ENCODE results near the gene FAU. TPM values are rescaled to one million over a fixed set of nuclear protein-coding genes. Genes with fewer than 3 reads are reported as not detected.
A peak's percentile ranks its signal among the peaks of the same experiment; 100 is the strongest.

The FAU gene
- total and polyA plus RNA-seq, 9 of the 15 experiments (the other 6 are each of a cell fraction or from before 2014, with no cell fraction given): 433 to 1,827 (median 942) TPM

DNA sequence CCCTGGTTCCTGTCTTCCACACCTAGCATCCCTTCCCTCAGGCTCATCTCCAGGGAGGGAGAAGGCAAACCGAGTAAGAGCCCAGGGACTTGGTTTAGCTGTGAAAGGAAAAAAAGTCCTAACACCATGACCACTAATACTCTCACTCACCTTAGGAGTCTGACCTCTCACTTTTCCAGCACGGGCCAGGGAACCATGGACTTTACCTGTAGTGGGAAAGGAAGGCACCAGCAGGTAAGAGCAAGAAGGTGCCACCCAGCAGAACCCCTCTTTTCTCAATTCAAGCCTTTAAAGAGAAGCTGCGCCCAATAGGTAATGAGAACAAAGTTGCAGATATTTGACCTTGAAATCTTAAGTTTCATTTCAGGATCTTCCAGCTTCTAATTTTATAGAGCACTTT, 1.1 kb downstream of the FAU start:
- FAIRE-seq (no peak), ATAC-seq (no peak), DNase-seq (ENCODE audit: extremely low read depth in 1 of 4, low spot score in 3 of 4) (peak in 1 of 4 experiments; percentile 3)
- no peaks in the 10 kb centered on the region for H3K27me3 ChIP-seq (ENCODE audit: control insufficient read depth in 2 of 2, insufficient read depth in 2 of 2, low read length in 2 of 2)
- peak overlapping the region; percentile 100 for H3K4me2 ChIP-seq (ENCODE audit: insufficient read depth, low read length)
- TF ChIP-seq ZNF263 (CRISPR knock-in tag; IDR thresholded peaks at IDR 0.05; ENCODE audit: borderline replicate concordance): 0 out of 2 replicates have a peak, but pooled peaks have one; percentile 7
- no peak for TF ChIP-seq BACH1 (tag; IDR thresholded peaks at IDR 0.05)
- WGBS (ENCODE audit: insufficient coverage, low coverage, missing lambda C conversion rate): 57% methylated on average over 3 of the region's 3 CpGs
- no peaks in the 10 kb centered on the region for H3K9me1 ChIP-seq (ENCODE audit: control insufficient read depth, insufficient read depth, low read length)
- CTCF ChIA-PET (ENCODE audit: low intra/inter-chr PET ratio): interaction anchor here (1.1 kb wide), 1 partner anchor 107 kb away, joined by 3 read pairs; the partner anchor contains the start of gene ARL2
- H4K20me1 ChIP-seq (replicated peaks; ENCODE audit: control insufficient read depth, insufficient read depth, low read length): peaks cover 4% of the 10 kb centered on the region; the same call in 1 of the 2 replicates
- POLR2A ChIA-PET: interaction anchor here (0.6 to 9.5 kb wide), 11 partner anchors 9 to 738 kb away, joined by 3 to 182 read pairs (median 3); partner anchors contain the start of genes CAPN1, SPDYC, SYVN1 and TM7SF2
- H3K9me3 ChIP-seq (replicated peaks; ENCODE audit: control insufficient read depth, insufficient read depth, low read depth, low read length): no peaks in the 10 kb centered on the region
- H3K79me2 ChIP-seq (ENCODE audit: control insufficient read depth, insufficient read depth, low read length): peaks cover 73% of the 10 kb centered on the region
- H3K4me1 ChIP-seq (replicated peaks in 1 of 2; ENCODE audit: control insufficient read depth in 2 of 2, insufficient read depth in 2 of 2, low read length in 2 of 2): peaks cover 21 to 34% of the 10 kb centered on the region in 2 experiments; a peak in 4 of 5 replicates
- no TSS peak for BruUV-seq (replicated peaks)
- no peak overlapping the region for H2AFZ ChIP-seq (ENCODE audit: low read depth, low read length)
- peak overlapping the region; percentile 98 for H3K4me3 ChIP-seq
- H3K36me3 ChIP-seq (ENCODE audit: control insufficient read depth, insufficient read depth, low read length): peaks cover 71% of the 10 kb centered on the region
- in situ Hi-C loops (cut with MboI) (no loop called here), intact Hi-C loops (cut with micrococcal nuclease) (no loop called here)
- peak overlapping the region; percentile 98; a peak in 3 of 4 replicates for H3K9ac ChIP-seq (ENCODE audit: insufficient read depth in 1 of 2, low read depth in 2 of 2, low read length in 2 of 2)
- H3K27ac ChIP-seq (ENCODE audit: extremely low read depth, low read depth, low read length): peak overlapping the region; percentile 96

DNA sequence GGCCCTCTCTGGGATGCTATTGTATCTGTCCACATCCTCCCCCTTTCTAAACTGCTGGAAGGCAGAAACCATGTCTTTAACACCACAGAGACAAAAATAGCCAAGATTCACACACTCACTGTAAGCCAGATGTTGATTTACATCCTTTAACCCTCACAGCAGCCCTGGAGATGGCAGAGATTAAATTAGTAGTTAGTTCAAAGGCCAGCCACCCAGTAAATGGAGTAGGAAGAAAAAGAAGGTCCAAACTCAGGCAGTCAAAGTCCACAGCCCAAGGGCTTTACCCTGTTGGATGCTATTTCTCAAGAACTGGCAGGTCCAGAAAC, 2.3 kb downstream of the FAU start:
- CTCF ChIA-PET (ENCODE audit: low intra/inter-chr PET ratio): interaction anchor here (1.1 kb wide), 1 partner anchor 105 kb away, joined by 3 read pairs; the partner anchor contains the start of gene ARL2
- H3K4me1 ChIP-seq (replicated peaks in 1 of 2; ENCODE audit: control insufficient read depth in 2 of 2, insufficient read depth in 2 of 2, low read length in 2 of 2): peaks cover 21 to 40% of the 10 kb centered on the region in 2 experiments; a peak in 4 of 5 replicates
- ATAC-seq: no peak
- H3K9me1 ChIP-seq (ENCODE audit: control insufficient read depth, insufficient read depth, low read length): no peaks in the 10 kb centered on the region
- intact Hi-C loops (cut with micrococcal nuclease): loop anchor here (10.0 kb wide), 2 partner anchors 195 to 235 kb away; partner anchors contain the start of gene CDC42EP2
- H2AFZ ChIP-seq (ENCODE audit: low read depth, low read length): no peak overlapping the region
- H3K4me3 ChIP-seq: no peak overlapping the region
- peaks cover 75% of the 10 kb centered on the region for H3K79me2 ChIP-seq (ENCODE audit: control insufficient read depth, insufficient read depth, low read length)
- H3K9me3 ChIP-seq (replicated peaks; ENCODE audit: control insufficient read depth, insufficient read depth, low read depth, low read length): no peaks in the 10 kb centered on the region
- peak overlapping the region in 1 of 2 experiments; percentile 98; a peak in 1 of 4 replicates for H3K9ac ChIP-seq (ENCODE audit: insufficient read depth in 1 of 2, low read depth in 2 of 2, low read length in 2 of 2)
- no TSS peak for BruUV-seq (replicated peaks)
- no peak for DNase-seq (ENCODE audit: extremely low read depth in 1 of 4, low spot score in 3 of 4)
- no peak overlapping the region for H3K27ac ChIP-seq (ENCODE audit: extremely low read depth, low read depth, low read length)
- H3K27me3 ChIP-seq (ENCODE audit: control insufficient read depth in 2 of 2, insufficient read depth in 2 of 2, low read length in 2 of 2): no peaks in the 10 kb centered on the region
- no peak overlapping the region for H3K4me2 ChIP-seq (ENCODE audit: insufficient read depth, low read length)
- H3K36me3 ChIP-seq (ENCODE audit: control insufficient read depth, insufficient read depth, low read length): peaks cover 69% of the 10 kb centered on the region
- H4K20me1 ChIP-seq (replicated peaks; ENCODE audit: control insufficient read depth, insufficient read depth, low read length): no peaks in the 10 kb centered on the region
- POLR2A ChIA-PET: interaction anchor here (0.6 to 9.5 kb wide), 10 partner anchors 8 to 320 kb away, joined by 3 to 182 read pairs (median 3); partner anchors contain the start of genes SYVN1 and TM7SF2
- 0 out of 2 replicates have a peak, but pooled peaks have one; percentile 13 for TF ChIP-seq SUPT5H (IDR thresholded peaks at IDR 0.05)
- 0 out of 2 replicates have a peak, but pooled peaks have one; percentile 49 for TF ChIP-seq RBFOX2 (IDR thresholded peaks at IDR 0.05; ENCODE audit: low read depth, low read length)
- no peak for TF ChIP-seq GABPB2 (CRISPR knock-in tag; conservative IDR thresholded peaks at IDR 0.05)
- no peak for FAIRE-seq
- in situ Hi-C loops (cut with MboI): no loop called here
